MM.1S (cell line): ENCODE data around the gene OR2J2.
"Not testable (repeated sequence)": the region's sequence is repeated elsewhere in the genome, so short reads cannot be mapped to it uniquely, and the experiment has no call there.

Experiments
- EZH2 ChIP-seq: fragments of 300-600 bp; sonication (generic); optimal IDR thresholded peaks from 2 replicates; pipeline ENCODE3; 2017; ENCODE audit warnings: low read depth, mild to moderate bottlenecking, antibody characterized with exemption, low read length, mixed read lengths
- EZH2phosphoT487 ChIP-seq: fragments of 300-600 bp; sonication (generic); IDR thresholded peaks from 2 replicates; pipeline ENCODE4 v1.6.1; 2018; ENCODE audit warnings: antibody characterized with exemption, low read length
- TF ChIP-seq, protein P1 (sequence below): fragments of 300-600 bp; sonication (generic); IDR thresholded peaks from 2 replicates; pipeline ENCODE4 v1.5.1; 2016; ENCODE audit warnings: antibody characterized with exemption, low read length, mixed read lengths

DNA sequence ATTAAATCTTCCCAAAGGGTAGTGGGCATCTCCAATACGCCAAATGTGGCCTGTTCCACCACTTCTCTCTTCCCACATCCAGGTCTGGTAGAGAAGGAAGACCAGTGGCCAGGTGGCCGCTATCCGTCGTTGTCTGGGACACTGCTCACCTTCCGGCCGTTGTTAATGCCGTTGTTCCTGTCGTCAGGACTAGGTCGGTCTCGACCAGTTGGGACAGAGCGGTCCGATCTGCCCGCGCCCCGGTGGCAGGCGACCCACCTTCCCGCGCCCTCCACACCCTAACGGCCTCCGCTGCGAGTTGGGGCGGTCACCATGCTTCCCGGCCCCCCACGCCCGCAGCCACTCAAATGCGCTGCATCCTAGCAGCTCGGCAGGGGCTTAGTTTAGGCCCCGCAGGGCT is 5.1 kb upstream of the OR2J2 start:
- TF ChIP-seq, protein P1, sequence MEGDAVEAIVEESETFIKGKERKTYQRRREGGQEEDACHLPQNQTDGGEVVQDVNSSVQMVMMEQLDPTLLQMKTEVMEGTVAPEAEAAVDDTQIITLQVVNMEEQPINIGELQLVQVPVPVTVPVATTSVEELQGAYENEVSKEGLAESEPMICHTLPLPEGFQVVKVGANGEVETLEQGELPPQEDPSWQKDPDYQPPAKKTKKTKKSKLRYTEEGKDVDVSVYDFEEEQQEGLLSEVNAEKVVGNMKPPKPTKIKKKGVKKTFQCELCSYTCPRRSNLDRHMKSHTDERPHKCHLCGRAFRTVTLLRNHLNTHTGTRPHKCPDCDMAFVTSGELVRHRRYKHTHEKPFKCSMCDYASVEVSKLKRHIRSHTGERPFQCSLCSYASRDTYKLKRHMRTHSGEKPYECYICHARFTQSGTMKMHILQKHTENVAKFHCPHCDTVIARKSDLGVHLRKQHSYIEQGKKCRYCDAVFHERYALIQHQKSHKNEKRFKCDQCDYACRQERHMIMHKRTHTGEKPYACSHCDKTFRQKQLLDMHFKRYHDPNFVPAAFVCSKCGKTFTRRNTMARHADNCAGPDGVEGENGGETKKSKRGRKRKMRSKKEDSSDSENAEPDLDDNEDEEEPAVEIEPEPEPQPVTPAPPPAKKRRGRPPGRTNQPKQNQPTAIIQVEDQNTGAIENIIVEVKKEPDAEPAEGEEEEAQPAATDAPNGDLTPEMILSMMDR, result not testable (repeated sequence)
- TF ChIP-seq EZH2phosphoT487, EZH2: not testable (repeated sequence)
